Prostate gland (tissue), 2 donors: ENCODE data around the gene LRRC4C. TPM values are rescaled to one million over a fixed set of nuclear protein-coding genes. Genes with fewer than 3 reads are reported as not detected.

Source experiments
- DNase-seq: peaks from one replicate; pipeline ENCODE4 v3.0.0-alpha.2; 2019; ENCODE audit warnings: low spot score
- H3K27ac ChIP-seq, 2 donors: fragments of 200-600 bp; sonication (generic); 2 replicates each; pipeline ENCODE4 v1.5.1; 2017 to 2019
- H3K27me3 ChIP-seq: fragments of 200-600 bp; sonication (generic); replicated peaks from 2 replicates; pipeline ENCODE4 v1.5.1; 2019; ENCODE audit not compliant: insufficient read depth
- H3K36me3 ChIP-seq, 2 donors: fragments of 200-600 bp; sonication (generic); 1 replicate in 1 of 2; 2 replicates in 1 of 2; pipeline versions ENCODE4 v1.5.1 to v1.8.1; 2017 to 2019
- H3K4me1 ChIP-seq: fragments of 200-600 bp; sonication (generic); replicated peaks from 2 replicates; pipeline ENCODE4 v1.5.1; 2019
- H3K4me3 ChIP-seq, 2 donors: fragments of 200-600 bp; sonication (generic); 2 replicates each; pipeline ENCODE4 v1.5.1; 2017 to 2019
- H3K9me3 ChIP-seq: fragments of 200-600 bp; sonication (generic); 2 replicates; pipeline ENCODE4 v1.5.1; 2017
- POLR2A ChIP-seq: fragments of 450-650 bp; IDR thresholded peaks from one replicate; pipeline ENCODE4 v1.6.1; 2016; ENCODE audit warnings: antibody characterized with exemption, mild to moderate bottlenecking
- POLR2AphosphoS5 ChIP-seq: sonication (generic); formaldehyde crosslinking; IDR thresholded peaks from one replicate; pipeline ENCODE4 v1.6.1; 2017; ENCODE audit warnings: antibody characterized with exemption
- WGBS: methylation state at CpG from one replicate; pipeline ENCODE4 v1.1.5; 2018; 5-methylcytosine and 5-hydroxymethylcytosine counted together
- intact Hi-C: fragments of 100-400 bp; cut with DNase I; formaldehyde crosslinking; loops from one replicate; pipeline ENCODE4 v1.14.2; 2022
- total RNA-seq, 2 donors: library from RNA; depleted of rRNA; stranded (reverse); fragments of >200 nt; gene quantifications; one replicate each; pipeline ENCODE4 v1.1.0, GENCODE V29; 2016
- TF ChIP-seq, protein P1 (sequence below), 4 experiments: fragments of 200-600 bp in 2 of 4; fragments of 450-650 bp in 2 of 4; sonication (generic) in 2 of 4; IDR thresholded peaks; 1 replicate in 3 of 4; 2 replicates in 1 of 4; pipeline ENCODE4 v1.5.1; 2016 to 2019; ENCODE audit warnings: antibody characterized with exemption in 4 of 4, mild to moderate bottlenecking in 2 of 4, moderate library complexity in 2 of 4

LRRC4C gene
- total RNA-seq, 2 donors from 2014 or later = 0.28 TPM; not detected in 1

- H3K27me3 ChIP-seq = no peaks in the 10 kb centered on the region
- no peaks in the 10 kb centered on the region for H3K36me3 ChIP-seq
- WGBS = 85% methylated on average over 5 of the region's 5 CpGs
- no peak overlapping the region for H3K4me3 ChIP-seq
- TF ChIP-seq, protein P1, sequence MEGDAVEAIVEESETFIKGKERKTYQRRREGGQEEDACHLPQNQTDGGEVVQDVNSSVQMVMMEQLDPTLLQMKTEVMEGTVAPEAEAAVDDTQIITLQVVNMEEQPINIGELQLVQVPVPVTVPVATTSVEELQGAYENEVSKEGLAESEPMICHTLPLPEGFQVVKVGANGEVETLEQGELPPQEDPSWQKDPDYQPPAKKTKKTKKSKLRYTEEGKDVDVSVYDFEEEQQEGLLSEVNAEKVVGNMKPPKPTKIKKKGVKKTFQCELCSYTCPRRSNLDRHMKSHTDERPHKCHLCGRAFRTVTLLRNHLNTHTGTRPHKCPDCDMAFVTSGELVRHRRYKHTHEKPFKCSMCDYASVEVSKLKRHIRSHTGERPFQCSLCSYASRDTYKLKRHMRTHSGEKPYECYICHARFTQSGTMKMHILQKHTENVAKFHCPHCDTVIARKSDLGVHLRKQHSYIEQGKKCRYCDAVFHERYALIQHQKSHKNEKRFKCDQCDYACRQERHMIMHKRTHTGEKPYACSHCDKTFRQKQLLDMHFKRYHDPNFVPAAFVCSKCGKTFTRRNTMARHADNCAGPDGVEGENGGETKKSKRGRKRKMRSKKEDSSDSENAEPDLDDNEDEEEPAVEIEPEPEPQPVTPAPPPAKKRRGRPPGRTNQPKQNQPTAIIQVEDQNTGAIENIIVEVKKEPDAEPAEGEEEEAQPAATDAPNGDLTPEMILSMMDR (IDR thresholded peaks at IDR 0.05) = no peak
- TF ChIP-seq POLR2AphosphoS5 (no peak), POLR2A (no peak)
- no peak for DNase-seq
- intact Hi-C loops = no loop called here
- H3K27ac ChIP-seq = no peak overlapping the region
- no peaks in the 10 kb centered on the region for H3K9me3 ChIP-seq
- H3K4me1 ChIP-seq = no peaks in the 10 kb centered on the region
Observed at GRCh38 chr11:41282395-41282794, 177.1 kb downstream of the LRRC4C start.

DNA sequence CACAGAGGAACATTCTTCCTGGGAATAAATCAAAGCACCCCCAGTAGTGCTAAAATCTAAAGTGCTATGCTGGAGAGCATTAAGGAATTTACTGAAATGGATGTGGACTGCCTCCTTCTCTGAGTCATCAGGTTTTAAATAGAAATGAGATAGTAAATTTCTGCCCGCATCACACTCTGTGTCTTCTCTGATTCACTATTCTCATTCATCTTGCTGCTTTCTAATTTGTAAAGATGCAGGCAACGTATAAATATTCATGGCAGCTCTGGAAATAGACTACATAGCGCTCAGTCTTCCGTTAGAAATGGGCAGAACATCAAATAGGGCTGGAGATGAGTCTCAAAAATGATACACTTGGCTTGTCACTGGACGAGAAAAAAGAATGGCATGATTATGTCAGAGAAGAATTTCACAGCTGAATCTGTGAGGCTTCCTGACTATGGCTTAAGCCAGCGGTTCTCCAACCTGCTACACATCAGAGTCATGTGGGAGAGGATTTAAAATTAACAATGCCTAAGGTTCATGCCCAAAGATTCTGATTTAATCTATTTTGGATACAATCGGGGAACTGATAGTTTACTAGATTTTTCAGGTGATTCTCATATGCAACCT lies 178.2 kb downstream of the LRRC4C start:
- Histone ChIP-seq H3K36me3 (no peaks in the 10 kb centered on the region), H3K9me3 (no peaks in the 10 kb centered on the region), H3K4me3 (no peak overlapping the region), H3K27me3 (no peaks in the 10 kb centered on the region), H3K27ac (no peak overlapping the region), H3K4me1 (no peaks in the 10 kb centered on the region)
- no peak for DNase-seq
- WGBS = 70% methylated on average over 7 of the region's 7 CpGs
- intact Hi-C loops = no loop called here
- TF ChIP-seq, protein P1 (IDR thresholded peaks at IDR 0.05) = no peak
- no peak for TF ChIP-seq POLR2AphosphoS5
- no peak for TF ChIP-seq POLR2A

DNA sequence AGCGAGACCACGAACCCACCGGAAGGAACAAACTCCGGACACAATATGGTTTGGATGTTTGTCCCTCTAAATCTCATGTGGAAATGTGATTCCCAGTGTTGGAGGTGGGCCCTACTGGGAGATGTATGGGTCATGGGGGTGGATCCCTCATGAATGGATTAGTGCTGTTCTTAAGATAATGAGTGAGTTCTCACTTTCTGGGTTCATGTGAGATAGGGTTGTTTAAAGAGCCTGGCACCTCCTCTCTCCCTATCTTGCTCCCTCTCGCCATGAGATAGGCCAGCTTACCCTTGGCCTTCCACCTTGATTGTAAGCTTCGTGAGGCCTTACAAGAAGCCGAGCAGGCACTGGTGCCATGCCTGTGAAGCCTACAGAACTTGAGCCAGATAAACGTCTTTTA lies 184.6 kb downstream of the LRRC4C start:
- H3K4me3 ChIP-seq = no peak overlapping the region
- no peaks in the 10 kb centered on the region for H3K27me3 ChIP-seq
- TF ChIP-seq, protein P1 (IDR thresholded peaks at IDR 0.05) = no peak
- TF ChIP-seq POLR2AphosphoS5 (no peak), POLR2A (no peak)
- H3K27ac ChIP-seq = no peak overlapping the region
- H3K4me1 ChIP-seq = no peaks in the 10 kb centered on the region
- no peak for DNase-seq
- 91% methylated on average over 8 of the region's 8 CpGs for whole genome bisulfite sequencing
- intact Hi-C loops = no loop called here
- H3K9me3 ChIP-seq = no peaks in the 10 kb centered on the region
- H3K36me3 ChIP-seq = no peaks in the 10 kb centered on the region

GRCh38 chr11:41273908-41274307 lies 185.5 kb downstream of the LRRC4C start:
- intact Hi-C loops = no loop called here
- TF ChIP-seq POLR2AphosphoS5 (no peak), POLR2A (no peak)
- TF ChIP-seq, protein P1 (IDR thresholded peaks at IDR 0.05) = no peak

GRCh38 chr11:41267451-41267850 lies 192.0 kb downstream of the LRRC4C start:
- H3K9me3 ChIP-seq = no peaks in the 10 kb centered on the region
- no peak overlapping the region for H3K4me3 ChIP-seq
- intact Hi-C loops = no loop called here
- TF ChIP-seq POLR2AphosphoS5 (no peak), POLR2A (no peak)
- TF ChIP-seq, protein P1 (IDR thresholded peaks at IDR 0.05) = no peak
- H3K36me3 ChIP-seq = no peaks in the 10 kb centered on the region
- no peak overlapping the region for H3K27ac ChIP-seq
- no peaks in the 10 kb centered on the region for H3K27me3 ChIP-seq
- WGBS = 47% methylated on average over 5 of the region's 5 CpGs
- H3K4me1 ChIP-seq = no peaks in the 10 kb centered on the region
- no peak for DNase-seq

More at GRCh38 chr11:41273908-41274307, 185.5 kb downstream of the LRRC4C start:
- Histone ChIP-seq H3K36me3 (no peaks in the 10 kb centered on the region), H3K27me3 (no peaks in the 10 kb centered on the region), H3K27ac (no peak overlapping the region), H3K4me3 (no peak overlapping the region), H3K9me3 (no peaks in the 10 kb centered on the region), H3K4me1 (no peaks in the 10 kb centered on the region)
- no peak for DNase-seq
- WGBS = 84% methylated on average over 3 of the region's 3 CpGs
